BE2C (cell line): ENCODE data around the gene MEN1.

Experiments used
- DNase-seq: peaks from one replicate; pipeline ENCODE4 v3.0.0-alpha.2; 2020
- H3K27me3 ChIP-seq: fragments of 250-450 bp; sonication (Bioruptor Pico); 2 replicates; pipeline ENCODE4 v1.5.1; 2020; ENCODE audit warnings: mild to moderate bottlenecking
- H3K36me3 ChIP-seq: fragments of 250-450 bp; sonication (Bioruptor Pico); 2 replicates; pipeline ENCODE4 v1.5.1; 2020; ENCODE audit warnings: mild to moderate bottlenecking
- H3K4me1 ChIP-seq: fragments of 250-450 bp; sonication (Bioruptor Pico); 2 replicates; pipeline ENCODE4 v1.5.1; 2020
- H3K4me3 ChIP-seq: 2 replicates; pipeline ENCODE4 v1.5.1; 2011; ENCODE audit warnings: low read depth, low read length
- H3K9me3 ChIP-seq: fragments of 250-450 bp; sonication (Bioruptor Pico); 2 replicates; pipeline ENCODE4 v1.5.1; 2020
- CTCF ChIP-seq: IDR thresholded peaks from 2 replicates; pipeline ENCODE4 v1.5.1; 2012; ENCODE audit warnings: mild to moderate bottlenecking, low read depth, low read length

Gene MEN1

GRCh38 chr11:64837887-64838351 is 27.6 kb upstream of the MEN1 start:
- Histone ChIP-seq H3K4me3 (no peak overlapping the region), H3K27me3 (no peaks in the 10 kb centered on the region), H3K9me3 (no peaks in the 10 kb centered on the region), H3K36me3 (no peaks in the 10 kb centered on the region), H3K4me1 (no peaks in the 10 kb centered on the region)
- no peak for DNase-seq
- no peak for TF ChIP-seq CTCF

GRCh38 chr11:64836448-64837072 is 26.2 kb upstream of the MEN1 start:
- no peak overlapping the region for H3K4me3 ChIP-seq
- no peaks in the 10 kb centered on the region for H3K4me1 ChIP-seq
- no peak for TF ChIP-seq CTCF
- H3K36me3 ChIP-seq = no peaks in the 10 kb centered on the region
- DNase-seq = no peak
- no peaks in the 10 kb centered on the region for H3K9me3 ChIP-seq
- no peaks in the 10 kb centered on the region for H3K27me3 ChIP-seq

GRCh38 chr11:64835616-64836447 is 25.5 kb upstream of the MEN1 start:
- Histone ChIP-seq H3K27me3 (no peaks in the 10 kb centered on the region), H3K4me3 (no peak overlapping the region), H3K36me3 (no peaks in the 10 kb centered on the region), H3K9me3 (no peaks in the 10 kb centered on the region), H3K4me1 (no peaks in the 10 kb centered on the region)
- TF ChIP-seq CTCF = no peak
- no peak for DNase-seq

GRCh38 chr11:64834723-64835615 is 24.6 kb upstream of the MEN1 start:
- Histone ChIP-seq H3K4me1 (no peaks in the 10 kb centered on the region), H3K4me3 (no peak overlapping the region), H3K27me3 (no peaks in the 10 kb centered on the region), H3K9me3 (no peaks in the 10 kb centered on the region), H3K36me3 (no peaks in the 10 kb centered on the region)
- DNase-seq = no peak
- TF ChIP-seq CTCF = no peak

GRCh38 chr11:64834031-64834722 is 23.8 kb upstream of the MEN1 start:
- Histone ChIP-seq H3K27me3 (no peaks in the 10 kb centered on the region), H3K9me3 (no peaks in the 10 kb centered on the region), H3K4me3 (no peak overlapping the region), H3K36me3 (no peaks in the 10 kb centered on the region), H3K4me1 (no peaks in the 10 kb centered on the region)
- no peak for DNase-seq
- TF ChIP-seq CTCF = no peak
